Left ventricle myocardium inferior (tissue), 1 donor: ENCODE data around the gene MAPK1. TPM values are rescaled to one million over a fixed set of nuclear protein-coding genes. Genes with fewer than 3 reads are reported as not detected.
"Not testable (repeated sequence)": the region's sequence is repeated elsewhere in the genome, so short reads cannot be mapped to it uniquely, and the experiment has no call there.

Experiments used
- DNase-seq: peaks from one replicate; pipeline ENCODE4 v3.0.0-alpha.2; 2020
- H3K27ac ChIP-seq: fragments of 200-600 bp; replicated peaks from 2 replicates; pipeline ENCODE4 v1.8.0; 2021
- H3K27me3 ChIP-seq: fragments of 200-600 bp; 2 replicates; pipeline ENCODE4 v1.8.0; 2021; ENCODE audit warnings: low read depth
- H3K36me3 ChIP-seq: fragments of 200-600 bp; 2 replicates; pipeline ENCODE4 v1.8.0; 2021
- H3K4me1 ChIP-seq: fragments of 200-600 bp; 2 replicates; pipeline ENCODE4 v1.8.0; 2021
- H3K4me3 ChIP-seq: fragments of 200-600 bp; 2 replicates; pipeline ENCODE4 v1.8.0; 2021; ENCODE audit warnings: mild to moderate bottlenecking, moderate library complexity
- H3K9me3 ChIP-seq: fragments of 200-600 bp; replicated peaks from 2 replicates; pipeline ENCODE4 v1.8.0; 2021
- intact Hi-C: fragments of 100-400 bp; cut with micrococcal nuclease; formaldehyde crosslinking; loops from one replicate; pipeline ENCODE4 v1.11.0; 2022
- total RNA-seq: library from RNA; stranded (reverse); fragmentation: NEBNext Ultra II Directional; extraction: Animal tissue kit (Norgen Biotek cat#: 25700); gene quantifications from one replicate; pipeline ENCODE4 v1.2.1, GENCODE V29; 2021
- TF ChIP-seq, protein P1 (sequence below): fragments of 200-600 bp; IDR thresholded peaks from 2 replicates; pipeline ENCODE4 v1.8.0; 2021; ENCODE audit warnings: antibody characterized with exemption, mild to moderate bottlenecking, borderline replicate concordance
- donor health status: DM: no; HTN: yes; CAD: no; lungs with severe emphysema.

The MAPK1 gene
- total RNA-seq, 1 donor from 2014 or later: 91.7 TPM

DNA sequence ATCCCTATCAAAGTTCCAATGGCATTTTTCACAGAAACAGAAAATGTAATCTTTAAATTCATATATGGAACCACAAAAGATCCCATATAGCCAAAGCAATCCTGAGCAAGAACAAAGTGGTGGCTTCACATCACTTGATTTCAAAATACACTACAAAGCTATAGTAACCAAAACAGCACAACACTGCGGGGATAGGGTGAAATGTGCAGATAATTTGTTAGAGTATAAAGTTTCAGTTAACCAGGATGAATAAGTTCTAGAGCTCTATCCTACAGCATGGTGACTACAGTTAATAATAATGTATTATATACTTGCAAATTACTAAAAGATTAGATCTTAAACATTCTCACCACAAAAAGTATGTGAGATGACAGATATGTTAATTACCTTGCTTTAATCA, 55.5 kb downstream of the MAPK1 start:
- Histone ChIP-seq H3K27ac (no peak overlapping the region), H3K4me1 (peaks cover 43% of the 10 kb centered on the region), H3K9me3 (no peaks in the 10 kb centered on the region), H3K4me3 (no peak overlapping the region), H3K27me3 (no peaks in the 10 kb centered on the region), H3K36me3 (peaks cover 4% of the 10 kb centered on the region)
- intact Hi-C loops: no loop called here
- TF ChIP-seq, protein P1, sequence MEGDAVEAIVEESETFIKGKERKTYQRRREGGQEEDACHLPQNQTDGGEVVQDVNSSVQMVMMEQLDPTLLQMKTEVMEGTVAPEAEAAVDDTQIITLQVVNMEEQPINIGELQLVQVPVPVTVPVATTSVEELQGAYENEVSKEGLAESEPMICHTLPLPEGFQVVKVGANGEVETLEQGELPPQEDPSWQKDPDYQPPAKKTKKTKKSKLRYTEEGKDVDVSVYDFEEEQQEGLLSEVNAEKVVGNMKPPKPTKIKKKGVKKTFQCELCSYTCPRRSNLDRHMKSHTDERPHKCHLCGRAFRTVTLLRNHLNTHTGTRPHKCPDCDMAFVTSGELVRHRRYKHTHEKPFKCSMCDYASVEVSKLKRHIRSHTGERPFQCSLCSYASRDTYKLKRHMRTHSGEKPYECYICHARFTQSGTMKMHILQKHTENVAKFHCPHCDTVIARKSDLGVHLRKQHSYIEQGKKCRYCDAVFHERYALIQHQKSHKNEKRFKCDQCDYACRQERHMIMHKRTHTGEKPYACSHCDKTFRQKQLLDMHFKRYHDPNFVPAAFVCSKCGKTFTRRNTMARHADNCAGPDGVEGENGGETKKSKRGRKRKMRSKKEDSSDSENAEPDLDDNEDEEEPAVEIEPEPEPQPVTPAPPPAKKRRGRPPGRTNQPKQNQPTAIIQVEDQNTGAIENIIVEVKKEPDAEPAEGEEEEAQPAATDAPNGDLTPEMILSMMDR: no peak
- no peak for DNase-seq

DNA sequence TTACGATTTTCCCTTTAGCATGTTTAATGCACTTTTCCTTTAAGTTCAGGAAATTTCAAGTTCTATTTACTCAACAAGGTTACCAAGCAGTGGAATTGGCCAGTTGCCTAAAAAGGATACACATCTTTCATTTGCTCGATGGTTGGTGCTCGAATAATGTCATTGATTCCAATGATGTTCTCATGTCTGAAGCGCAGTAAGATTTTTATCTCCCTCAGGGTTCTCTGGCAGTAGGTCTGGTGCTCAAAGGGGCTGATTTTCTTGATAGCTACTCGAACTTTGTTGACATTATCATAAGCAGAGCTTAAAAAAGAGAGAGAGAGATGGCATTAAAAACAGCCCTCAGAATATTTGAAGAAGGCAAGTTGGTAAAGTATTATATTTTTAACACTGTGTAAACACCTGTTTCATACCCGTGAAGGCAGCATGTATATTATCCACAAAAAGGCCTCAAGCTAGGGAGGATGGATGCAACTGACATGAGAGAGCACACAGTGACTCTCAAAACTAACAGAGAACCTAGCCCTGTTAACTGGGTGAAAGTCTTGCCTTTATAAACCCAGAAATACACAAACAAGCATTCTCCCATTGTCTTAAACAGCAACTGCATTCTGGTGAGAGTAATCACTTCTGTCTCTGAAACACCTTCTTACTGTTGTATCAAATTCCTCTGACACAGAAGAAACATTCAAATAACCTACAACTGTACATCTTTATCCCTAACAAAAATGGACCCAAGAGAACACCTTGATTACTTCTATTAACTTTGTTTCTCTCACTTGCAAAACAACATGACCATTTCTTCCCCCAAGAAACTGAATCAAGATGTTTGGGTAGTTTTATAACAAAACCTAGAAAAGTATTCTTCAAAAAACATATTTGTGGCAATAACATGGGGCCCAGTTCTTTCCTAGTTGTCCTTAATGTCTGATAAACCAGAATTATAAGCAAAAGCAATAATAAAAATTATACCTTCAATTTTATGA, 59.6 kb downstream of the MAPK1 start:
- no peak overlapping the region for H3K4me3 ChIP-seq
- intact Hi-C loops: loop anchor here (10.0 kb wide), 2 partner anchors 57 to 63 kb away; partner anchors contain the start of gene MAPK1
- no peak for DNase-seq
- TF ChIP-seq, protein P1: no peak
- no peak overlapping the region for H3K27ac ChIP-seq
- peaks cover 45% of the 10 kb centered on the region for H3K36me3 ChIP-seq
- H3K4me1 ChIP-seq: peaks cover 19% of the 10 kb centered on the region
- H3K9me3 ChIP-seq: no peaks in the 10 kb centered on the region
- no peaks in the 10 kb centered on the region for H3K27me3 ChIP-seq

DNA sequence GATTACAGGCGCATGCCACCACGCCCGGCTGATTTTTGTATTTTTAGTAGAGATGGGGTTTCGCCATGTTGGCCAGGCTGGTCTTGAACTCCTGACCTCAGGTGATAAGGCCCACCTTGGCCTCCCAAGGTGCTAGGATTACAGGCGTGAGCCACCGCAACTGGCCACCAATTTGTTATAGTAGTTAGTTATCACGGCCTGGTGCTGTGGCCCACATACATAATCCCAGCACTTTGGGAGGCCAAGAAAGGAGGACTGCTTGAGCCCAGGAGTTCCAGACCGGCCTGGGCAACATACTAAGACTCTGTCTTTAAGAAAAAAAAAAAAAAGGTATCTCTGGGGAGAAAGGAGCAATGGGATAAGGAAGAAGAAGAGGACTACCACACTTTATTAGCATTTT, 62.1 kb downstream of the MAPK1 start:
- intact Hi-C loops: loop anchor here (10.0 kb wide), 2 partner anchors 59 to 61 kb away; partner anchors contain the start of gene MAPK1
- H3K27ac ChIP-seq, H3K4me3 ChIP-seq, DNase-seq, H3K27me3 ChIP-seq, H3K9me3 ChIP-seq: not testable (repeated sequence)
- H3K4me1 ChIP-seq: peaks cover 19% of the 10 kb centered on the region
- H3K36me3 ChIP-seq: peaks cover 70% of the 10 kb centered on the region

DNA sequence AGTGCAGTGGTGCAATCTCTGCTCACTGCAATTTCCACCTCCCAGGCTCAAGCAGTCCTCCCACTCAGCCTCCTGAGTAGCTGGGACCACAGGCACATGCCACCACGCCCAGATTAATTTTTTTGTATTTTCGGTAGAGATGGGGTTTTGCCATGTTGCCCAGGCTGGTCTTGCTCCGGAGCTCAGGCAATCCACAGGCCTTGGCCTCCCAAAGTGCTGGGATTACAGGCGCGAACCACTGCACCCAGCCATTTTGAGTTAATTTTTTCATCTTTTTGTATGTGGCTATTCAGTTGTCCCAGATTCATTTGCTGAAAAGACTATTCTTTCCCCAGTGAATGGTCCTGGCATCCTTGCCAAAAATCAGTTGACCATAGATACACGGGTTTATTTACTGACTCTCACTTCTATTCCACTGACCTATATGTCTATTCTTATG, 63.6 kb downstream of the MAPK1 start:
- Histone ChIP-seq H3K4me3 (no peak overlapping the region), H3K4me1 (peaks cover 16% of the 10 kb centered on the region), H3K27ac (no peak overlapping the region), H3K27me3 (no peaks in the 10 kb centered on the region), H3K36me3 (peaks cover 78% of the 10 kb centered on the region), H3K9me3 (no peaks in the 10 kb centered on the region)
- TF ChIP-seq, protein P1: no peak
- intact Hi-C loops: loop anchor here (10.0 kb wide), 2 partner anchors 59 to 61 kb away; partner anchors contain the start of gene MAPK1
- no peak for DNase-seq

DNA sequence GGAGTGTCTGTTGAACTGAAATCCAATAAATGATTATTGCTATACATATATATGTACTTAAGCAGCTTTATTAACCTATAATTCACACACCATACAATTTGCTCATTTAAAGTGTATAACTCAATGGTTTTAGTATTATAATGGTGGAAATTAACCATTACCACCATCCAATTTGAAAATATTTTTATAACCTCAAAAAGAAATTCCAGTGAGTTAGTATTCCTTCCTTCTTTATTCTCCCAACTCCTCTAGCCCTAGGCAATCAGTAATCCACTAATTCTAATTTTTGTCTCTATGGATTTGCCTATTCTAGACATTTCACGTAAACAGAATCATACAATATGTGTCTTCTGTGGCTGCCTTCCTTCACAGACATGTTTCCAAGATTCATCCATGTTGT, 64.8 kb downstream of the MAPK1 start:
- Histone ChIP-seq H3K4me1 (peaks cover 20% of the 10 kb centered on the region), H3K36me3 (peaks cover 89% of the 10 kb centered on the region)
- intact Hi-C loops: loop anchor here (10.0 kb wide), 2 partner anchors 58 to 62 kb away; partner anchors contain the start of gene MAPK1

More for the DNA sequence above, 64.8 kb downstream of the MAPK1 start:
- no peaks in the 10 kb centered on the region for H3K27me3 ChIP-seq
- DNase-seq: no peak
- TF ChIP-seq, protein P1: no peak
- no peak overlapping the region for H3K4me3 ChIP-seq
- no peak overlapping the region for H3K27ac ChIP-seq
- H3K9me3 ChIP-seq: no peaks in the 10 kb centered on the region
